ENCODE measurements around the gene SEC14L2. TPM values are rescaled to one million over a fixed set of nuclear protein-coding genes. Genes with fewer than 3 reads are reported as not detected.

Gene SEC14L2
- total RNA-seq, 1 experiment from 2014 or later, result 3.9 TPM

DNA sequence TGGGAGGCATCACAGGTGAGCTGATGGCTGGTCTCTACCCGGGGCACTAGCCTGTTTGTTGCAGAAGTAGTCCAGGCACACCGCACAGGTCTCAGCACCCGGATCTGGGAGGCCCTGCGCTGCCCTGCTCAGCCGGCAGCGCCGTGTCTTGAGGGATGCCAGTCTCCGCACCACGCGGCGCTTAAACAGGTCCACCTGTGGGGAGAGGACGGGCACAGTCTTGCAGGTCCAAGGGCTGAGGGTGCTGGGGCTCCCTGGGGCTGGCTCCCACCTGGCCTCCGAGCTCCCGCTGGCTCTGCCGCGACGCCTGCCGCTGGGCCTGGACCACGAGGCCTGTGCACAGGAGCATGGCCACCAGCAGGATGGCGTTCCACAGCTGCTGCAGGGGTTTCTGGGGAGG lies 16.8 kb upstream of the SEC14L2 start (continued):
- TF ChIP-seq, protein P1, sequence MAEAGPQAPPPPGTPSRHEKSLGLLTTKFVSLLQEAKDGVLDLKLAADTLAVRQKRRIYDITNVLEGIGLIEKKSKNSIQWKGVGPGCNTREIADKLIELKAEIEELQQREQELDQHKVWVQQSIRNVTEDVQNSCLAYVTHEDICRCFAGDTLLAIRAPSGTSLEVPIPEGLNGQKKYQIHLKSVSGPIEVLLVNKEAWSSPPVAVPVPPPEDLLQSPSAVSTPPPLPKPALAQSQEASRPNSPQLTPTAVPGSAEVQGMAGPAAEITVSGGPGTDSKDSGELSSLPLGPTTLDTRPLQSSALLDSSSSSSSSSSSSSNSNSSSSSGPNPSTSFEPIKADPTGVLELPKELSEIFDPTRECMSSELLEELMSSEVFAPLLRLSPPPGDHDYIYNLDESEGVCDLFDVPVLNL (CRISPR knock-in tag; IDR thresholded peaks at IDR 0.05; ENCODE audit: borderline replicate concordance, low read depth), result no peak
- TF ChIP-seq NR3C1 (CRISPR knock-in tag; conservative IDR thresholded peaks at IDR 0.05; ENCODE audit: low read depth), result no peak
- TF ChIP-seq FOXJ3 (CRISPR knock-in tag; IDR thresholded peaks at IDR 0.05; ENCODE audit: borderline replicate concordance), result no peak
- TF ChIP-seq, protein P2, sequence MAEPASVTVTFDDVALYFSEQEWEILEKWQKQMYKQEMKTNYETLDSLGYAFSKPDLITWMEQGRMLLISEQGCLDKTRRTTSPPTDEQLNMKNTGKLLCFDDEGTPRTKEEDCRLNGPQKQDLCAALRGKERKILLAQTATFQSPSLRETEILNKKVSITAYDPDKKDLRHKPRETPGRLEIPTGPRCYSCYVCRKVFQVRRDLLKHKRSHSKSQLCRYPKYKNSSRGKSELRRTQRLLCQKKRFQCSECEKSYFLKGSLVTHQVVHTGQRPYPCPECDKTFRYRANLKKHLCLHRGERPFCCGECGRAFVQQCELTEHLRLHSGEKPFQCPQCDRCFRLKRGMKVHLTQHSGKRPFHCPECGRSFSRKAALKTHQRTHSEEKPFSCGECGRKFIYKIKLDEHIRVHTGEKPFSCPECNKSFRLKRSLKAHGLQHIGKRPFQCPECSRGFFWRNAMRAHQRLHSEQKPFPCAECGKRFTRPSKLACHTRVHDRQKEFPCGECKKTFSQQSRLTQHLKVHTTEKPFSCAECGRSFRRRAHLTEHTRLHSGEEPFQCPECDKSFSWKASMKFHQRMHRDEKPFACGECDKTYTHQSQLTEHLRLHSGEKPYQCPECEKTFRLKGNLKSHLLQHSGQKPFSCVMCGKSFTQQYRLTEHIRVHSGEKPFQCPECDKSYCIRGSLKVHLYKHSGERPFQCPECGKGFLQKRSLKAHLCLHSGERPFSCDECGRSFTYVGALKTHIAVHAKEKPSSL (CRISPR knock-in tag; conservative IDR thresholded peaks at IDR 0.05), result no peak
- TF ChIP-seq, protein P3, sequence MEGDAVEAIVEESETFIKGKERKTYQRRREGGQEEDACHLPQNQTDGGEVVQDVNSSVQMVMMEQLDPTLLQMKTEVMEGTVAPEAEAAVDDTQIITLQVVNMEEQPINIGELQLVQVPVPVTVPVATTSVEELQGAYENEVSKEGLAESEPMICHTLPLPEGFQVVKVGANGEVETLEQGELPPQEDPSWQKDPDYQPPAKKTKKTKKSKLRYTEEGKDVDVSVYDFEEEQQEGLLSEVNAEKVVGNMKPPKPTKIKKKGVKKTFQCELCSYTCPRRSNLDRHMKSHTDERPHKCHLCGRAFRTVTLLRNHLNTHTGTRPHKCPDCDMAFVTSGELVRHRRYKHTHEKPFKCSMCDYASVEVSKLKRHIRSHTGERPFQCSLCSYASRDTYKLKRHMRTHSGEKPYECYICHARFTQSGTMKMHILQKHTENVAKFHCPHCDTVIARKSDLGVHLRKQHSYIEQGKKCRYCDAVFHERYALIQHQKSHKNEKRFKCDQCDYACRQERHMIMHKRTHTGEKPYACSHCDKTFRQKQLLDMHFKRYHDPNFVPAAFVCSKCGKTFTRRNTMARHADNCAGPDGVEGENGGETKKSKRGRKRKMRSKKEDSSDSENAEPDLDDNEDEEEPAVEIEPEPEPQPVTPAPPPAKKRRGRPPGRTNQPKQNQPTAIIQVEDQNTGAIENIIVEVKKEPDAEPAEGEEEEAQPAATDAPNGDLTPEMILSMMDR (IDR thresholded peaks at IDR 0.05), result no peak

DNA sequence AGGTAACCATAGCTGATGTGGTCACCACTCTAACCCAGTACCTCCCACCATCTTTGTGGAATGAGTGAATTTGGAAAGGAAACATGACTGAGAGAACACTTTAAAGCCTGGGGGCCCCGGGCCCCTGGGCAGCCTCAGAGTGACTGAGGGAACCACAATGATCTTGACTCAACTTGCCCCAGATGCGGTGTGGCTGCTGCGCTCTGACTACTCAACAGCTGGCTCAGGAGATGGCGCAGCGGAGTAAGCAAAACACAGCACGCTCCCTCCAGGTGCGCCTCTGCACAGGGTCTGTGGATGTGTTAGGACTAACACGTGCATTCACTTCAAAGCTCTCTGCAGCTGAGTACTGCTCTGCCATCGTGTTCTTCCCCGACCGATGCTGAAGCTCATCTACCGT lies 15.6 kb upstream of the SEC14L2 start:
- CTCF ChIA-PET, result interaction anchor here (2.0 kb wide), 1 partner anchor 94 kb away, joined by 6 read pairs; no protein-coding TSS in a partner anchor
- Mint-ChIP-seq H3K4me3 (no peak overlapping the region), H3K27me3 (ENCODE audit: low read depth) (no peaks in the 10 kb centered on the region), H3K27ac (no peak overlapping the region), H3K36me3 (peaks cover 7% of the 10 kb centered on the region), H3K9me3 (no peaks in the 10 kb centered on the region), H3K4me1 (peaks cover 2% of the 10 kb centered on the region; the same call in 1 of the 2 replicates)
- ATAC-seq, result no peak
- TF ChIP-seq, protein P4, sequence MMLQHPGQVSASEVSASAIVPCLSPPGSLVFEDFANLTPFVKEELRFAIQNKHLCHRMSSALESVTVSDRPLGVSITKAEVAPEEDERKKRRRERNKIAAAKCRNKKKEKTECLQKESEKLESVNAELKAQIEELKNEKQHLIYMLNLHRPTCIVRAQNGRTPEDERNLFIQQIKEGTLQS (CRISPR knock-in tag; conservative IDR thresholded peaks at IDR 0.05), result no peak
- TF ChIP-seq ZBTB21 (CRISPR knock-in tag; IDR thresholded peaks at IDR 0.05; ENCODE audit: borderline replicate concordance), result no peak
- TF ChIP-seq, protein P5, sequence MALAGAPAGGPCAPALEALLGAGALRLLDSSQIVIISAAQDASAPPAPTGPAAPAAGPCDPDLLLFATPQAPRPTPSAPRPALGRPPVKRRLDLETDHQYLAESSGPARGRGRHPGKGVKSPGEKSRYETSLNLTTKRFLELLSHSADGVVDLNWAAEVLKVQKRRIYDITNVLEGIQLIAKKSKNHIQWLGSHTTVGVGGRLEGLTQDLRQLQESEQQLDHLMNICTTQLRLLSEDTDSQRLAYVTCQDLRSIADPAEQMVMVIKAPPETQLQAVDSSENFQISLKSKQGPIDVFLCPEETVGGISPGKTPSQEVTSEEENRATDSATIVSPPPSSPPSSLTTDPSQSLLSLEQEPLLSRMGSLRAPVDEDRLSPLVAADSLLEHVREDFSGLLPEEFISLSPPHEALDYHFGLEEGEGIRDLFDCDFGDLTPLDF (CRISPR knock-in tag; IDR thresholded peaks at IDR 0.05), result no peak
- TF ChIP-seq, protein P6, sequence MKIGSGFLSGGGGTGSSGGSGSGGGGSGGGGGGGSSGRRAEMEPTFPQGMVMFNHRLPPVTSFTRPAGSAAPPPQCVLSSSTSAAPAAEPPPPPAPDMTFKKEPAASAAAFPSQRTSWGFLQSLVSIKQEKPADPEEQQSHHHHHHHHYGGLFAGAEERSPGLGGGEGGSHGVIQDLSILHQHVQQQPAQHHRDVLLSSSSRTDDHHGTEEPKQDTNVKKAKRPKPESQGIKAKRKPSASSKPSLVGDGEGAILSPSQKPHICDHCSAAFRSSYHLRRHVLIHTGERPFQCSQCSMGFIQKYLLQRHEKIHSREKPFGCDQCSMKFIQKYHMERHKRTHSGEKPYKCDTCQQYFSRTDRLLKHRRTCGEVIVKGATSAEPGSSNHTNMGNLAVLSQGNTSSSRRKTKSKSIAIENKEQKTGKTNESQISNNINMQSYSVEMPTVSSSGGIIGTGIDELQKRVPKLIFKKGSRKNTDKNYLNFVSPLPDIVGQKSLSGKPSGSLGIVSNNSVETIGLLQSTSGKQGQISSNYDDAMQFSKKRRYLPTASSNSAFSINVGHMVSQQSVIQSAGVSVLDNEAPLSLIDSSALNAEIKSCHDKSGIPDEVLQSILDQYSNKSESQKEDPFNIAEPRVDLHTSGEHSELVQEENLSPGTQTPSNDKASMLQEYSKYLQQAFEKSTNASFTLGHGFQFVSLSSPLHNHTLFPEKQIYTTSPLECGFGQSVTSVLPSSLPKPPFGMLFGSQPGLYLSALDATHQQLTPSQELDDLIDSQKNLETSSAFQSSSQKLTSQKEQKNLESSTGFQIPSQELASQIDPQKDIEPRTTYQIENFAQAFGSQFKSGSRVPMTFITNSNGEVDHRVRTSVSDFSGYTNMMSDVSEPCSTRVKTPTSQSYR (CRISPR knock-in tag; IDR thresholded peaks at IDR 0.05), result no peak
- no peak for DNase-seq (ENCODE audit: low spot score)
- POLR2A ChIA-PET, result no interaction called here

DNA sequence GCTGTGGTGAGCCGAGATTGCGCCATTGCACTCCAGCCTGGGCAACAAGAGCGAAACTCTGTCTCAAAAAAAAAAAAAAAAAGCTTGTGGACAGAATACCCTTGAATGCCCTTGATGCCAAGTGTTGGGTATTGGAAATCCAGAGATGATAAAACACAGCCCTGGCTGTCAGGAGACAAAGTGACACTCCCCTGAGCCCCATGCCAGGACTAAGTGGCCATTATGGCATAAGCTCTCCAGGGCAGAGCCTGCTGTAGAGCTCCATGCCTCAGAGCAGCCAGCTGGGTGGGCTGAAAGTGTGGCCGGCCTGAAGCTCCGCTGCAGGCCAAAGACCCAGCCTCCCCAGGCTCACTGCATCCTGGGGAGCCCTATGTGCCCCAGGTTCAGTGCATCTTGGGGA lies 14.5 kb upstream of the SEC14L2 start:
- Mint-ChIP-seq H3K4me3 (no peak overlapping the region), H3K4me1 (peaks cover 4% of the 10 kb centered on the region; the same call in 1 of the 2 replicates), H3K27ac (no peak overlapping the region), H3K9me3 (no peaks in the 10 kb centered on the region), H3K36me3 (peaks cover 7% of the 10 kb centered on the region), H3K27me3 (ENCODE audit: low read depth) (no peaks in the 10 kb centered on the region)
- ChIA-PET CTCF (interaction anchor here (0.9 to 2.0 kb wide), 3 partner anchors 9 to 95 kb away, joined by 4 to 6 read pairs (median 4); partner anchors contain the start of gene MTFP1), POLR2A (no interaction called here)
- ATAC-seq (no peak), DNase-seq (ENCODE audit: low spot score) (no peak)
- TF ChIP-seq, protein P2 (CRISPR knock-in tag; conservative IDR thresholded peaks at IDR 0.05), result no peak
- no peak for TF ChIP-seq NR3C1 (CRISPR knock-in tag; conservative IDR thresholded peaks at IDR 0.05; ENCODE audit: low read depth)
- TF ChIP-seq JAZF1 (CRISPR knock-in tag; IDR thresholded peaks at IDR 0.05), result no peak
- TF ChIP-seq JUN (CRISPR knock-in tag; IDR thresholded peaks at IDR 0.05), result no peak
- TF ChIP-seq TCF7 (CRISPR knock-in tag; IDR thresholded peaks at IDR 0.05; ENCODE audit: low read depth), result no peak
- TF ChIP-seq HMGA2 (CRISPR knock-in tag; IDR thresholded peaks at IDR 0.05), result no peak
- no peak for TF ChIP-seq ZNF423 (CRISPR knock-in tag; IDR thresholded peaks at IDR 0.05)
- TF ChIP-seq, protein P7, sequence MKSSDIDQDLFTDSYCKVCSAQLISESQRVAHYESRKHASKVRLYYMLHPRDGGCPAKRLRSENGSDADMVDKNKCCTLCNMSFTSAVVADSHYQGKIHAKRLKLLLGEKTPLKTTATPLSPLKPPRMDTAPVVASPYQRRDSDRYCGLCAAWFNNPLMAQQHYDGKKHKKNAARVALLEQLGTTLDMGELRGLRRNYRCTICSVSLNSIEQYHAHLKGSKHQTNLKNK (CRISPR knock-in tag; IDR thresholded peaks at IDR 0.05), result no peak
- TF ChIP-seq, protein P8, sequence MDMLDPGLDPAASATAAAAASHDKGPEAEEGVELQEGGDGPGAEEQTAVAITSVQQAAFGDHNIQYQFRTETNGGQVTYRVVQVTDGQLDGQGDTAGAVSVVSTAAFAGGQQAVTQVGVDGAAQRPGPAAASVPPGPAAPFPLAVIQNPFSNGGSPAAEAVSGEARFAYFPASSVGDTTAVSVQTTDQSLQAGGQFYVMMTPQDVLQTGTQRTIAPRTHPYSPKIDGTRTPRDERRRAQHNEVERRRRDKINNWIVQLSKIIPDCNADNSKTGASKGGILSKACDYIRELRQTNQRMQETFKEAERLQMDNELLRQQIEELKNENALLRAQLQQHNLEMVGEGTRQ (CRISPR knock-in tag; IDR thresholded peaks at IDR 0.05), result no peak
